Neural cell (in vitro differentiated cells): ENCODE results near the gene TEX14.
A peak's percentile ranks its signal among the peaks of the same experiment; 100 is the strongest.

Experiments
- MXI1 ChIP-seq: fragments of 450-650 bp; conservative IDR thresholded peaks from 2 replicates; pipeline ENCODE4 v1.6.1; 2014; ENCODE audit warnings: antibody characterized with exemption, mild to moderate bottlenecking; ENCODE audit not compliant: poor library complexity, severe bottlenecking
- TF ChIP-seq, protein P1 (sequence below): fragments of 450-650 bp; IDR thresholded peaks from 2 replicates; pipeline ENCODE4 v1.5.1; 2014; ENCODE audit warnings: antibody characterized with exemption, mild to moderate bottlenecking, moderate library complexity; ENCODE audit not compliant: poor library complexity, severe bottlenecking

DNA sequence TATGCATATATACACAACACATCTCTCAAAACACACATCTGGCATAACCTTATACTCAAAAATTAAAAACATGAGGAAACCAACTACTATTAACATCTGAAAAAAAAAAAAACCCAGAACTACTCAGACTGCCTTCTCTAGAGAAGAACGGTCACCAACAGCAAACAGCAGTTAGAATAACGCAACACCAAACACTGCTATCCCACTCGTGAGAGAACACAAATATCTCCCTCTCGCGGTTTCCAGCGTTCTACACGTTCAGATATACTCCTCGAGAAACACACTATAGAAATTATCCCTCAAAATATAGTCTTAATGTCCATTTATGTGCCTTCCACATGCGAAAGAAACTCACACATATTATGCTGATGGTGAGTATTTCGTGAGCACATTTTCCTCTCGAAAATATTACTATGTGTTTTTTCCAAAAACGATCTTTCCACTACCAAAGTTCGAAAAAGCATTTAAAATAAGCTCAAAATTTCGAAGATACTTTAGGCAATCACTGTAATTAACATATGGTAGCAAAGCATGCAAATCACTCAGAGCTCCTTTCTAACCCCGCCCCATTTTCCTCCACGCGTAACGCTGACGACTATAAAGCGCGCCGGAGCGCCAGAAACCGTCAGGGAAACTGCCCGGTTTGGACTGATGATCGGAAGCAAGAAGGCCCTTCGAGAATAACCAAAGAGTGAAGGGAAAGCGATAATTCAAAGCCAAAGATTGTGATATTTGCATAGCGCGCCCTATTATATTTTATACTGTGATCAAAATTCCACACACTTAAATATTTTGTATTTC lies 60.1 kb downstream of the TEX14 start:
- TF ChIP-seq, protein P1, sequence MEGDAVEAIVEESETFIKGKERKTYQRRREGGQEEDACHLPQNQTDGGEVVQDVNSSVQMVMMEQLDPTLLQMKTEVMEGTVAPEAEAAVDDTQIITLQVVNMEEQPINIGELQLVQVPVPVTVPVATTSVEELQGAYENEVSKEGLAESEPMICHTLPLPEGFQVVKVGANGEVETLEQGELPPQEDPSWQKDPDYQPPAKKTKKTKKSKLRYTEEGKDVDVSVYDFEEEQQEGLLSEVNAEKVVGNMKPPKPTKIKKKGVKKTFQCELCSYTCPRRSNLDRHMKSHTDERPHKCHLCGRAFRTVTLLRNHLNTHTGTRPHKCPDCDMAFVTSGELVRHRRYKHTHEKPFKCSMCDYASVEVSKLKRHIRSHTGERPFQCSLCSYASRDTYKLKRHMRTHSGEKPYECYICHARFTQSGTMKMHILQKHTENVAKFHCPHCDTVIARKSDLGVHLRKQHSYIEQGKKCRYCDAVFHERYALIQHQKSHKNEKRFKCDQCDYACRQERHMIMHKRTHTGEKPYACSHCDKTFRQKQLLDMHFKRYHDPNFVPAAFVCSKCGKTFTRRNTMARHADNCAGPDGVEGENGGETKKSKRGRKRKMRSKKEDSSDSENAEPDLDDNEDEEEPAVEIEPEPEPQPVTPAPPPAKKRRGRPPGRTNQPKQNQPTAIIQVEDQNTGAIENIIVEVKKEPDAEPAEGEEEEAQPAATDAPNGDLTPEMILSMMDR, result peak; percentile 68
- TF ChIP-seq MXI1, result peak; percentile 78
